Sciatic nerve (tissue), 2 donors: ENCODE results near the gene PSMD3. TPM values are rescaled to one million over a fixed set of nuclear protein-coding genes. Genes with fewer than 3 reads are reported as not detected.

Experiments used
- ATAC-seq: fragments of 200-7000 bp; cut with Tn5 transposase; one replicate; pipeline ENCODE4 v1.9.1; 2020; ENCODE audit warnings: mild to moderate bottlenecking, moderate library complexity
- DNase-seq: peaks from one replicate; pipeline ENCODE4 v3.0.0-alpha.2; 2020; ENCODE audit warnings: low spot score
- intact Hi-C: fragments of 100-400 bp; cut with DNase I; formaldehyde crosslinking; loops from one replicate; pipeline ENCODE4 v1.14.2; 2022
- total RNA-seq: library from RNA; stranded (reverse); fragmentation: NEBNext Ultra II Directional; extraction: Animal tissue kit (Norgen Biotek cat#: 25700); gene quantifications from one replicate; pipeline ENCODE4 v1.2.1, GENCODE V29; 2021
- donor health status: DM: no; HTN: no; CAD: no.
- donor health status: DM: no; HTN: no; CAD: no.

Gene PSMD3
- total RNA-seq, 1 donor from 2014 or later, result 68.7 TPM

DNA sequence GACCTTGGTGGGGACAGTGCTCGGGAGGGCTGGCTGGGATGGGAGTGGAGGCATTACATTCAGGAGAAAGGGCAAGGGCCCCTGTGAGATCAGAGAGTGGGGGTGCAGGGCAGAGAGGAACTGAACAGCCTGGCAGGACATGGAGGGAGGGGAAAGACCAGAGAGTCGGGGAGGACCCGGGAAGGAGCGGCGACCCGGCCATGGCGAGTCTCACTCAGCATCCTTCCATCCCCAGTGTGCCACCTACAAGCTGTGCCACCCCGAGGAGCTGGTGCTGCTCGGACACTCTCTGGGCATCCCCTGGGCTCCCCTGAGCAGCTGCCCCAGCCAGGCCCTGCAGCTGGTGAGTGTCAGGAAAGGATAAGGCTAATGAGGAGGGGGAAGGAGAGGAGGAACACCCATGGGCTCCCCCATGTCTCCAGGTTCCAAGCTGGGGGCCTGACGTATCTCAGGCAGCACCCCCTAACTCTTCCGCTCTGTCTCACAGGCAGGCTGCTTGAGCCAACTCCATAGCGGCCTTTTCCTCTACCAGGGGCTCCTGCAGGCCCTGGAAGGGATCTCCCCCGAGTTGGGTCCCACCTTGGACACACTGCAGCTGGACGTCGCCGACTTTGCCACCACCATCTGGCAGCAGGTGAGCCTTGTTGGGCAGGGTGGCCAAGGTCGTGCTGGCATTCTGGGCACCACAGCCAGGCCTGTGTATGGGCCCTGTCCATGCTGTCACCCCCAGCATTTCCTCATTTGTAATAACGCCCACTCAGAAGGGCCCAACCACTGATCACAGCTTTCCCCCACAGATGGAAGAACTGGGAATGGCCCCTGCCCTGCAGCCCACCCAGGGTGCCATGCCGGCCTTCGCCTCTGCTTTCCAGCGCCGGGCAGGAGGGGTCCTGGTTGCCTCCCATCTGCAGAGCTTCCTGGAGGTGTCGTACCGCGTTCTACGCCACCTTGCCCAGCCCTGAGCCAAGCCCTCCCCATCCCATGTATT lies 35.7 kb downstream of the PSMD3 start:
- no peak for ATAC-seq

GRCh38 chr17:40017422-40018080 lies 36.9 kb downstream of the PSMD3 start:
- DNase-seq (no peak), ATAC-seq (no peak)
- intact Hi-C loops, result loop anchor here (10.0 kb wide), 1 partner anchor 177 kb away; no protein-coding TSS in a partner anchor

More for the DNA sequence above, 35.7 kb downstream of the PSMD3 start:
- no peak for DNase-seq
- intact Hi-C loops, result loop anchor here (10.0 kb wide), 1 partner anchor 179 kb away; no protein-coding TSS in a partner anchor

DNA sequence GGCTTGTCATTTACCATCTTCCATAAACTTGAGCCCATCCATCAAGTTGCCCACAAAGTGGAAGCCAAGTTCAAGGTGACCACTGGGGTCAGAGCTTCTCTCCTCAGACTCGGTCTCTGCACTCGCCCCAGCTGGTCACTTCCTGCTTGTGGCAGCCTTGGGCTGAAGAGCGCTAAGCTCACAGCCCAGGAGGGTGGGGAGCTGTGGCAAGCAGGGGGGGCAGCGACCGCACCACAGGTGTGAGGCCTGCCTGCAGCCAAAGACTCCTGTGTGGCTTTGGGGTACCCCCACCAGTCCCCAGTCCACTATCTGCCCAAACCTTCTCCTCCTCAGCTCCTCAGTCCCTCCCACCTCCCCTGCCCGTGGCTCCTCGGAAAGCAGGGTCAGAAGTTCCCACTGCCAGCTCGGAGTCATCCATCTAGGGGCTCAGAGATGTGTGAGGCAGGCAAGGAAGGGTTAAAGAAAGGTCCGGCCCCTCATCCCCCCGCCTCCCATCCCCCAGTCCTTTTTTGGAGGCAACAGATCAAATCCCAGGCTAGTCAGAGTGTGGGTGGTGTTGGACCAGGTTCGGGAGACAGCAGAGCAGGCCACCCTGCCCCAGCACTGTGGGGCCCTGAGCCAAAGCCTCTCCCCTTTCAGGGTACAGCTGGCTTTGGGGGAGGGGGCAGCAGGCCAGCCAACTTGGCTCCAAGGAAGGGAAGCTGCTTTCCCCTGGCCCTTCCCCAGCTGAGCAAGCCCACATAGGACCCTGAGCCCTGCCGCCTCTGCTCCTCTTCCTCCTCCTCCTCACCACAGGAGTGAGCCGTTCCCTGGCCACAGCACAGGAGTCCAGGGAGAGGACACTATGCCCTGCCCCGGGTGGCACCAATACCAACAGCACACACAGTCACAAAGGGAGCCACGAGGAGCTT lies 37.9 kb downstream of the PSMD3 start:
- intact Hi-C loops, result loop anchor here (10.0 kb wide), 1 partner anchor 176 kb away; no protein-coding TSS in a partner anchor
- peak; percentile 39 for ATAC-seq
- DNase-seq, result no peak

DNA sequence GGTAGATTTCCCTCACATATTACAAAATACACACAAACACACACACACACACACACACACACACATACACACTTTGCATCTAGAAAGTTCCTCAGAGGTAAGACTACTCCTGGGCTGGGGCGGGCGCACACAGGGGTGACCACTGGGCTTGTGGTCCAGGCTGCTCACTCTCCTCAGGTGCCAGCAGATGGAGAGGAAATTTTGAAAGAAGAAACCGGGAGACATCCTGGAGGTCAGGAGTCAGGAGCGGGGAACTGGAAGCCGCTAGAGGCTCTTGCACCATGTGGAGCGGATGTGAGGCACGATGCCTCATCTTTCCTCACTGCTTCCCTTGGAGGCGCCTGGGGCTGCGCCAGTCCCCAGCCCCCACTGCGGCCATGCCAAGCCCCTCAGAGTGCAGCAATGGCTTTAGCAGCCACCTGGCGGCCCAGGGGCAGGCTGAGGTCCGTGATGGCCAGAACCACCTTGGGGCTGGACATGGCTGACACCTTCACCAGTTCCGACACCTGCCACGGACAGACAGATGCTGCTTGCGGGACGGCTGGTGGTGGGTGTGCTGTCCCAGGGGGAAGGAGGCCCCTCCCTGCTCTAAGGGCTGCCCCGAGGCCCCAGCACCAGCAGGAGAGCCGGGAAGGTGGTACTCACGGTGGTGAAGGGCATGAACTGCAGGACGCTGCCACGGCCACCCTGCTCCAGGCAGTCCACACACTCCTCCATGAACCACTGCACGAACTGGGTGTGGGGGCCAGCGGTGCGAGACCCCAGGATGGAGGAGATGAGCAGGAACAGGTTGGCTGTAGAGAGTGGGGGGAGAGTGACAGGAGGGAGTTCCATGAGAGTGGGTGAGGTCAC lies 38.8 kb downstream of the PSMD3 start:
- intact Hi-C loops, result loop anchor here (10.0 kb wide), 1 partner anchor 175 kb away; no protein-coding TSS in a partner anchor
- DNase-seq, result no peak
- ATAC-seq, result peak; percentile 68

DNA sequence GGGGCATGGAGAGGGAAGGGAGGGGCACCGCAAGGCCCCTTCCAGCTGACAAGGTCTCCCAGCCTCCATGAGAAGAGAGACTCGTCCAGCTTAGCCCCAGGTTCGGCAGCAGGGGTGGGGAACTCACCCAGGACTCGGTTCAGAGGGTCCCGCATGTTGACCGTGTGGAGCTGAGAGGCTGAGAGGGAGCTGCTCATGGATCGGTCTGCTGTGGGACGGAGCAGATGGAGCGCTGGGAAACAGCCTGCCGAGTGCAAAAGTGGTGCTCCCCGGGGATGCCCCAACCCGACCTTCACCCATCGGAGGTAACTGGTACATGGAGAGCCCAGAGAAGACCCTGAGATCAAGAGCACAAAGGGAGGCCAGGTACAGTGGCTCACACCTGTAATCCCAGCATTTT lies 39.5 kb downstream of the PSMD3 start:
- intact Hi-C loops, result no loop called here
- no peak for DNase-seq
- no peak for ATAC-seq

DNA sequence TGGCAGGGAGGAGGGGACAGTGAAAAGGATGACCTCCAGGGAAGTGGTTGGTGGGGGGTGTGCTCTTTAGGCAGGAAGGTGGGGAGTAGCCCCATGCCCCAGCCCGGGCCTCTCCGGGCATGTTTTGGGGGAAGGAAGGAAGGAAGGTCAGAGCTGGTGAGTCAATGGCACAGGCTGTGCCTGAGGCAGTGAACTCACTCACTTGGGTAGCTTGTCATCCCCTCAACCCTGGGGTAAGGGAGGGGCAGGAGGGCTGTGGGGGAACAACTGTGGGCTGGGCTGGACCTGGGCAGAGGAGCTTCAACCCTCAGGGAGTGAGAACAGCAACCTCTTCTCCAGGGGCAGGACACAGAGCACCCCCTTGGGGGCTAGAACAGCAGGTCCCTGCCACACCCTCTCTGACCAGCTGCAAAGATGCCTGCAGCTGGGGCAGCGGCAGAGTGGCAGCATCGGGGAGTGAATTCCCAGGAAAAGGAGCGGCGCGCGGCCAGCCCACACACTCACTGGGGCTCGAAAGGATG lies 40.9 kb downstream of the PSMD3 start:
- intact Hi-C loops, result no loop called here
- DNase-seq (no peak), ATAC-seq (no peak)

GRCh38 chr17:40022497-40022896 lies 41.9 kb downstream of the PSMD3 start:
- intact Hi-C loops, result no loop called here
- ATAC-seq (no peak), DNase-seq (no peak)

GRCh38 chr17:40022961-40023541 lies 42.4 kb downstream of the PSMD3 start:
- intact Hi-C loops, result no loop called here
- DNase-seq (no peak), ATAC-seq (no peak)

DNA sequence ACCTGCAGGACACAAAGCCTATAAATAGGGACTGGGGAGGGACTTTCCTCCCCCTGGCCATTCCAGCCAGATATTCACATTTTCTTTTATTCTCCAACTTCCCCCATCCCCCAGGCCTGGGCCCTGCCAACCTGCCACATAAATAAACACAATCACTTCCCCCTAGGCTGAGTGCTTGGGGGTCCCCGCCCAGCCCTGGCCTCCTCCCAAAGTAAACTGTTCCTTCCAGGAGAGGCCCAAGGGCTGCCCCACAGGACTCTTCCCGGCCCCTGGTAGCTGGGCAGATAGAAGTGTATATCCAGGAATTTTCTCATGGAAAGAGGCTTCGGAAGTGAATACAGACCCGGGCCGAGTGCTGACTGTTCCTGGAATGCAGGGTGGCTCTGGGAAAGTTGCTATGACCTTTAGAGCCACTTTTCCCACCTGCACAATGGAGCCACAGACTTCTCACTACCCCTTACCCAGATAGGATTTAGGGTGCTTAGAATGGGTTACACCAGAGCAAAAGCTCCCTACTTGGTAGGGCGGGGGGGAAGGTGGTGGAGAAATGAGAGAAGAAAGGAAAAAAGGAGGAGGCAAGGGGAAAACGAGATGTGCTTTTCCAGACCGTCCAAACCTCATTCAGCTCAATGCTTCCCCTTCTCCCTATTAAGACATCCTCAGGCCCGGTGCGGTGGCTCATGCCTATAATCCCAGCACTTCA lies 43.1 kb downstream of the PSMD3 start:
- DNase-seq (no peak), ATAC-seq (no peak)
- intact Hi-C loops, result no loop called here

DNA sequence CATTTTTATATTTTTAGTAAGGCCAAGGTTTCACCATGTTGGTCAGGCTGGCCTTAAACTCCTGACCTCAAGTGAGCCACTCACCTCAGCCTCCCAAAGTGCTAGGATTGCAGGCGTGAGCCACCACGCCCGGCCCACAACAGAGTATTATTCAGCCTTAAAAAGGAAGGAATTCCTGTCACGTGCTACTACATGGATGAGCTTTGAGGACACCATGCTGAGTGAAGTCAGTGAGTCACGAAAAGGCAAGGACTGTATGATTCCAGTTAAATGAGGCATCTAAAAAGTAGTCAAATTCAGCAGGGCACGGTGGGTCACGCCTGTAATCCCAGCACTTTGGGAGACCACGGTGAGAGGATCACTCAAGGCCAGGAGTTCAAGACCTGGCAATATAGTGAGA lies 44.3 kb downstream of the PSMD3 start:
- intact Hi-C loops, result no loop called here

GRCh38 chr17:40025559-40025958 lies 45.0 kb downstream of the PSMD3 start:
- ATAC-seq, result no peak
- intact Hi-C loops, result no loop called here
- no peak for DNase-seq

More for the DNA sequence above, 44.3 kb downstream of the PSMD3 start:
- DNase-seq, result no peak
- no peak for ATAC-seq

DNA sequence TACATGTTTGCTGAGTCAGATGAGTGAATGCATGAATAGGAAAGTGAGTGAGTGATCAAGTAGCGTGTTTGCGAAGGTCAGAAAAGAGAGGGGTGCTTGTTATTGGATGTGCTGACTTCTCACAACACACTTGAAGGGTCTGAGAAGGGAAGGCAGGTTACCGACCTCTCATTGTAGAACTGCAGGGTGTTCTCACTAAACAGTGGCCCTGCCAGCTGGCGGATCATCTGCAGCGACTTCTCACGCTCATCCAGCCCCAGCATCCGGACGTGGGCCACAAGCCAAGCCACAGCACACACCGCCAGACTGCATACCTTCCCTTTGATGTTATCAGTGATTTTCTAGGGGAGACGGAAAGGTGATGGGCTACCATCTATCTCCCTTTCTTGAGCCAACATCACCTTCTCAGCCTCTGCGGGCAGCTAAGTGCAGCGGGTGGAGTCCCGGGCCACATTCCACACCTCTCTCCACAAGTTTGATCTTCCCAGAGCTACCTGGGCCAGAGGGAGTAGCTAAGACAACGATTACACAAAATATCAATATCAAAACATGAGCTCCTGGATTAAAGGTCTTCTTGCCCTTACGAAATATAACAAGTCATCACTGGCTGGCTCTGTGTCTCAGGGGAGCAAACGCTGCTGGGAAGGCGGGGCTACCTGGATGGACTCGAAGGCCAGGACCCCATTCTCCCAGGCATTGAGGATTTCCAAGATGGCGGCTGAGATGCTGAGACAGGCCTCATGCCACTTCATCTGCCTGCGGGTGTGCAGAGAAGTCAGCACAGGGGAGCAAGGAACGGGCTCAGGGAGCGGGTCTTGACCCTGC lies 45.6 kb downstream of the PSMD3 start:
- intact Hi-C loops, result no loop called here
- DNase-seq, result no peak
- ATAC-seq, result peak; percentile 14

DNA sequence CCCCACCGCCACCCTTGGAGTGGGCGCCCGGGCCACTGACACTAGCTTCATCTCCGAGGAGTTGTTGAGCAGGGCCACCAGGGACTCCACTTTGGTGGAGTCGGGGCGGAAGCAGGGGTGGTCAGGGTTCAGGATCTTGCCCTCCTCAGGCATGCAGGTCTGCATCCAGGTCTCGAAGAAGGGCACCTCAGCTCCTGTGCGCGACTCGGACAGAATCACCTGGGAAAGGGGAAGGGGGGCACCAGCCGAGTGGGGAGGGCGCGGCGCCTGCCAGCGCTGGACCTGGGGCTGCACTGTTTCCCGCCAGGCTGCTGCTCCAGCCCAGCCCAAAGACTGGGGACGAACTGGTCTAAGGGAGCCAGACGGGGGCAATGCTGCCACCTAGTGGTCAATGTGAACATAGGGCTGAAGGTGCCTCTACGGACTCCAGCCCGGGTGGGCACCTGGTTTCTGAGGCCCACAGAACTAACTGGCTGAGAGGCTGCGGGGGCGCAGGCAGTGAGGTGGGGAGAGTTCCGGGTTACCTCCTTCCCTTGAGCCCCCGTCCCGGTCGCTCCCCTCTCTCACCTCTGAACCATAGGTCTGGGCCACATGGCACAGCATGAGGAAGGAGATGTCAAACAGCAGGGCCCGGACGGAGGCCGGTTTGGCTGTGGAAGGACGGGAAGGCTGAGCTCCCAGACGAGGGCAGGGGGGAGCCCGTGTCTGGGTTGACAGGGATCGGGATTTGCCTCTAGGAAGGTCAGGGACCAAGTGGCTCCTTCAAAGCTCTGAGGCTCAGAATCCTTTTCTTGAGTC lies 46.4 kb downstream of the PSMD3 start:
- intact Hi-C loops, result no loop called here
- DNase-seq, result peak; percentile 91
- ATAC-seq, result peak; percentile 96

DNA sequence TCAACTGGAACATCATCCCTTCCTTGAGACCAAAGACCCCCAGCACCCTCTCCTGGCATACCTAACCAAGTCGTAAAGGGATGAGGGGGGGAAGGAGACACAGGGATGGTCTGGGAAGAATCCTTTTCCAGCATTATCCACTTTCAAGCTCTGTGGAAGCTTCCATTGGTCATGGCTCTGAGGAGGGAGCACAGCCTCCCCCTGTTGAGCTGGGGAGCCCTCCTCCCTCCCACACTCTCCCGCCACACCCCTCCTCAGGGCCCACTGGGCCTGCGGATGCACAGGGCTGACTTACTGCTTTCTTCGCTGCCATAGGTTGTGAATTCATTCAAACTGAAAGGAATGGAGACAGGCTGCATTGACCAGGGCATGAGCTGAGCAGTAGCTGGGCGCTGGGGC lies 47.0 kb downstream of the PSMD3 start:
- no peak for DNase-seq
- ATAC-seq, result no peak
- intact Hi-C loops, result no loop called here

DNA sequence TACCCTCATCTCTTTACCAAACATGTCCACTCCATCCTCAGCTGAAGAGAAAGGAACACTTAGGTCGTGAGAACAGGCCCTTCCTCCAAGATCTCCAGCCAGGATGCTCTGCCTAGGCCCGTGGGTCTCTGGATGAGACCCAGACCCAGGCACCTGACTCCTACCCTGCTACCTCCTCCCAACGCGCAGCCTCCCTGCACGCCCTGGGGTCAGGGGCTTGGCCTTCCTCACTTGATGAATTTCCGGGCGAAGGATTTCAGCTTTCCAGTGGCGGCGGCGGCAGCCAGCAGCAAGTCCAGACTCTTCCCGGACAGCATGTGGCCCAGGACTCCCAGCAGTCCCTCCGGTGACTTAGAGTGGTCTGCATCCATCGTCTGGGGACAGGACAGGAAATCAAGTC lies 48.0 kb downstream of the PSMD3 start:
- intact Hi-C loops, result no loop called here
- DNase-seq (no peak), ATAC-seq (no peak)
